HG03175 (cell line): ENCODE results near the gene RAMP1.

Source experiments
- ATAC-seq: cut with Tn5 transposase; IDR thresholded peaks from one replicate; pipeline ENCODE4 v1.9.1; 2021; ENCODE audit warnings: mild to moderate bottlenecking, moderate library complexity; ENCODE audit not compliant: unreplicated experiment

The RAMP1 gene

GRCh38 chr2:237892984-237893595, 33.7 kb downstream of the RAMP1 start:
- ATAC-seq: no peak

GRCh38 chr2:237894396-237894979, 35.1 kb downstream of the RAMP1 start:
- no peak for ATAC-seq

GRCh38 chr2:237894986-237895543, 35.6 kb downstream of the RAMP1 start:
- ATAC-seq: no peak

- ATAC-seq: no peak
Measured at GRCh38 chr2:237895544-237896506, 36.4 kb downstream of the RAMP1 start.

- ATAC-seq: no peak
Measured at GRCh38 chr2:237896507-237896892, 37.1 kb downstream of the RAMP1 start.

- no peak for ATAC-seq
Measured at GRCh38 chr2:237896956-237897355, 37.5 kb downstream of the RAMP1 start.

GRCh38 chr2:237898057-237898414, 38.6 kb downstream of the RAMP1 start:
- no peak for ATAC-seq

- ATAC-seq: no peak
Measured at GRCh38 chr2:237900891-237901831, 41.7 kb downstream of the RAMP1 start.

GRCh38 chr2:237901932-237902850, 42.8 kb downstream of the RAMP1 start:
- ATAC-seq: no peak

- ATAC-seq: no peak
Measured at GRCh38 chr2:237904831-237905599, 45.6 kb downstream of the RAMP1 start.

- ATAC-seq: no peak
Measured at GRCh38 chr2:237907144-237907543, 47.7 kb downstream of the RAMP1 start.

GRCh38 chr2:237909075-237909695, 49.8 kb downstream of the RAMP1 start:
- no peak for ATAC-seq

- no peak for ATAC-seq
Measured at GRCh38 chr2:237909801-237910475, 50.5 kb downstream of the RAMP1 start.

- ATAC-seq: no peak
Measured at GRCh38 chr2:237910576-237911362, 51.3 kb downstream of the RAMP1 start.

- ATAC-seq: no peak
Measured at GRCh38 chr2:237911363-237912017, 52.1 kb downstream of the RAMP1 start.
